Measurements from ENCODE around the gene TCERG1L.

DNA sequence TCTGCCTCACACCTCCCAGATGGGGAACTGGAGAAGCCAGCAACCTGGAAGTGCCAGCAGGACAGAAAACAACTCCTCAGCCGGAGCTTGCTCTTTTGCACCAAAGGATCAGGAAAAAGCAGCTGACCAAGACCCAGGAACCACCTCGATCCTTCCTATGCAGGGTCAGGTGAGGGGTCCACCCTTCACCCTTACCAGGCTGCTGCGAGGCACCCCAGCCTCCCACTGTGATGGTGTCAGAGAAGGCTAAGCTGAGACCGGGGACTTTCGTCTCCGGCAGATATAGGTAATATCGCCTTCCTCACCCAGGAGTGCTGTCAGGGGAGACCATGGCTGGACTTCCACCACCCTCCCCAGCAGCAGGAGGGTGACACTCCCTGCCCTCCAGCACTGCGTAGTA is 254.7 kb downstream of the TCERG1L start:
- TF ChIP-seq, protein P1, sequence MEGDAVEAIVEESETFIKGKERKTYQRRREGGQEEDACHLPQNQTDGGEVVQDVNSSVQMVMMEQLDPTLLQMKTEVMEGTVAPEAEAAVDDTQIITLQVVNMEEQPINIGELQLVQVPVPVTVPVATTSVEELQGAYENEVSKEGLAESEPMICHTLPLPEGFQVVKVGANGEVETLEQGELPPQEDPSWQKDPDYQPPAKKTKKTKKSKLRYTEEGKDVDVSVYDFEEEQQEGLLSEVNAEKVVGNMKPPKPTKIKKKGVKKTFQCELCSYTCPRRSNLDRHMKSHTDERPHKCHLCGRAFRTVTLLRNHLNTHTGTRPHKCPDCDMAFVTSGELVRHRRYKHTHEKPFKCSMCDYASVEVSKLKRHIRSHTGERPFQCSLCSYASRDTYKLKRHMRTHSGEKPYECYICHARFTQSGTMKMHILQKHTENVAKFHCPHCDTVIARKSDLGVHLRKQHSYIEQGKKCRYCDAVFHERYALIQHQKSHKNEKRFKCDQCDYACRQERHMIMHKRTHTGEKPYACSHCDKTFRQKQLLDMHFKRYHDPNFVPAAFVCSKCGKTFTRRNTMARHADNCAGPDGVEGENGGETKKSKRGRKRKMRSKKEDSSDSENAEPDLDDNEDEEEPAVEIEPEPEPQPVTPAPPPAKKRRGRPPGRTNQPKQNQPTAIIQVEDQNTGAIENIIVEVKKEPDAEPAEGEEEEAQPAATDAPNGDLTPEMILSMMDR (IDR thresholded peaks at IDR 0.05), result no peak
- no peak for TF ChIP-seq POLR2A (IDR thresholded peaks at IDR 0.05)

Measured in Peyer's patch (tissue), 4 donors.